Cortex of kidney (tissue), 1 donor: ENCODE data around the gene GID4.

Source experiments
- DNase-seq: peaks from one replicate; lab custom pipeline; 2025; lab: John Stamatoyannopoulos, UW

GID4 gene

GRCh38 chr17:18017958-18018357 is 21.2 kb upstream of the GID4 start:
- DNase-seq: no peak

DNA sequence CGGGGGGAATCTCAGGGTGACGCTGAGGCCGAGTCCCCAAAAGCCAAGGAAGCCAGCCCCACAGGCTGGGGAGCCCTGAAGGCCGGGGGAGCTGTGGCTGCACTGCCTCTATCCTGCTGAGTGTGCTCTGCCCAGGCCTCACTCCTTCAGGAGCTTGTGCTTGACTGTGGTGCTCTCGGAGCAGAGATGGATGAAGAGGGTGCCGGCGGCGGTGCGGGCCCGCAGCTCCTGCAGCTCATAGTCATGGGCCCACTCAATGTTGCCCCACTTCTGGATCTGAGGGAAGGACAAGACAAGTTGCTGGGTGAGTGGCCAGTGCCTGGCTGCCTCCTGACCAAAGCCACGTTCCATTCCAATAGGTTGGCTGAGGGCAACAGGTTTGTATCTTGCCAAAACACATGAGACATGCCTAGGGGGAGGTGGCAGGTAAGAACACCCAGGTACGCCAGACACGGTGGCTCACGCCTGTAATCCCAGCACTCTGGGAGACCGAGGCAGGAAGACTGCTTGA is 20.7 kb upstream of the GID4 start:
- DNase-seq: no peak

DNA sequence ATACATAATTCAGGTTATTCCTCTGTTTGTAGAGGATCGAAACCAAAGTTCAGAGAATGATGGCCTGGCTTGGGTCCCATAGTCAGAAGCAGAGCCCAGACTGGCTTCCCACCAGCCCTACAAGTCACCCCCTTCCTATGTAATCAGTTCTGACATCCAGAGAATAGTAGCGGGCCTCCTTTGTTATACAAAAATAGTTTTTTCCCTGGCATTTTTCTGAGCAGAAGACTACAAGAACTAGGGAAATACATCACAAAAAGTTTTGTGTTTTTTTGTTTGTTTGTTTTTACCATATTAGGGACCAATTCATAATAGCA is 19.4 kb upstream of the GID4 start:
- DNase-seq: no peak

- no peak for DNase-seq
Measured at GRCh38 chr17:18020971-18021370, 18.2 kb upstream of the GID4 start.

GRCh38 chr17:18021372-18021771 is 17.8 kb upstream of the GID4 start:
- DNase-seq: no peak

- no peak for DNase-seq
Measured at GRCh38 chr17:18025241-18025944, 13.8 kb upstream of the GID4 start.

DNA sequence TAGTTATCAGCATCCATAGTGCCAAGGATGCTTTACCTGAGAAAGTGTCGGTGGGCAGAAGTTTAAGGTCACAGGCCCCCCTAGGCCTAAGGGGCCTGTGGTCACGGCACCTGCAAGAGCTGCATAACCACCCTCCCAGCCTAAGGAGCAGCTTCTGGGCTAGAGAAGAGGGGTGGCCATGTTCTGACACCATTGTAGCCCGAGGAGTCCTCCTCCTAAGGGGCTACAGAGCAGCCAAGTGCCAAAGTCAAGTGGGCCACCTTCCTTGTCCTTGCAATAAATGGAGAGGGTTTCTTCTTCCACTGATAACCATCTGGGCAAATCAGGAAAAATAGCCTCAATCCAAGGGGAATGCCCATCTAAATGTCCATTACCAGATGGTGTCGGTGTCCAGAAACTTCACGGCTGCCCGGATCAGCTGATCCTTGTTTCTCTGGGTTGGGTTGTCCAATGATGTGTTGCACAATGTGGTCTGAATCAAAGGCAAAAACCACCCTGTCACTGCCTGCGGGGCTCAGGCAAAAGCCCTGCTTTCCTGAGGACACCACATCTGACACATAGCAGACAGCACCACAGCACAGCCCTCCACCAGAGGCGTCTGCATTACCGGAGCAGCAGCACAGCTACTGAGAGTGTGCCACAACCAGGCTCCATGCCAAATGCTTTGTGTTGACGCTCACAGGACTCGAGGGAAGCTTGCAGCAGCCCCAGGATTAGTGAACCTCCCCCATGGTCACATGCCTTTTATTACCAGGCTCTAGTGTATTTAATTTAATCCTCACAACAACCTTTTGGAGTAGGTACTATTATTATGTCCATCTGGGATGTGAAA is 13.0 kb upstream of the GID4 start:
- no peak for DNase-seq

DNA sequence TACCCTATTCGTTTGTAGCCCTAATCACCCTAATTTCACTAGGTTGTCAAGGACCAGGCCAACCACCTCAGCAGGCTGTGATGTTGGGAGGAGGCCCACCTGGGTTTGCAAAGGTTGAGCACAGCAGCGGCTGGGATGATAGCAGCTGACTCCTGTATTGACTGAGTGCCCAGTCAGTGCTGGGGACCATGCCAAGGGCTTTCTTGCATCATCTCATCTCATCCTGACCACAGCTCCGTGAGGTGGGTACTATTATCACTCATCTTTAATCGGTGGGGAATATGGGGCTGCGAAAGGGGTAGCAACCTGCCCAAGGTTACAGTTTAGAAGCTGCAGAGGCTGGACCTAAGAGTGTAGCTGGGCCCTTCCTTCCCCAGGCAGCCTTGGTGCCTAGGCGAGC is 11.9 kb upstream of the GID4 start:
- no peak for DNase-seq

DNA sequence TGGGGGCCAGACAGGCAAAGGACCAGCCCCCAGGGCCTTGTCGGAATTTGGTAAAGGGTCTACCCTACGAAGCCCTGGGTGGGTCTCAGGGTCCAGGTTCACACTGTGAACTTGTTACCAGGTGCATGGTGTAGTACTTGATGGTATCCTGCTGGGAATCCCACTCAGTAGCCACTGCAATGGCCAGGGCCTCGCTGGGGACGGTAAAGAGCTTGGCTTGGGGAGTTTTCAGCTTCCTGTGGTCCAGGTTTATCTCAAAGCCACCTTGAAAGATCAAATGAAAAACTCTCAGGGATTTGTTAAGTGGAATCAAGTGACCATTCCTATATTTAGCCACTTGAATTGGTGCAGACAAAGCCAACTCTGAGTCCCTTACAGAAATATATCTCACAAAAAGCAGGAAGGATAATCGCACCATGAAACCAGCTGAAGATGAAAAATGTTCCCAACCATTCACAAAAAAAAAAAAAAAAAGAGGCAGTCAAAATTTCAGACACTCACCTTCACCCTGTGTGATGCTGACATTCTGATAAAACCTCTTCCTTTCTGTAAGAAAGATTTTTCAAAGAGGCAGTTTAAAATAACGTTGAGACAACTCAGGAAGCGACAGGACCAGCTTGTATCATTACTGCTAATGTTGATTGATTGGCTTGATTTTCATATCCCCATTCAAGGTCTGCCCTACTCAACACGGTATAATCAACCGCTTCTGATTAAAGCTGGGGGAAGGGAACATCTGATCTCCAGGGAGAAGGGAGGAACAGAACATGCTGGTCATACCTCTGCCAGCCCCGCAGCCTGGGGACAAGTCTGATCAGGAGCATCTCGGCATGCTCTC is 10.9 kb upstream of the GID4 start:
- DNase-seq: no peak

DNA sequence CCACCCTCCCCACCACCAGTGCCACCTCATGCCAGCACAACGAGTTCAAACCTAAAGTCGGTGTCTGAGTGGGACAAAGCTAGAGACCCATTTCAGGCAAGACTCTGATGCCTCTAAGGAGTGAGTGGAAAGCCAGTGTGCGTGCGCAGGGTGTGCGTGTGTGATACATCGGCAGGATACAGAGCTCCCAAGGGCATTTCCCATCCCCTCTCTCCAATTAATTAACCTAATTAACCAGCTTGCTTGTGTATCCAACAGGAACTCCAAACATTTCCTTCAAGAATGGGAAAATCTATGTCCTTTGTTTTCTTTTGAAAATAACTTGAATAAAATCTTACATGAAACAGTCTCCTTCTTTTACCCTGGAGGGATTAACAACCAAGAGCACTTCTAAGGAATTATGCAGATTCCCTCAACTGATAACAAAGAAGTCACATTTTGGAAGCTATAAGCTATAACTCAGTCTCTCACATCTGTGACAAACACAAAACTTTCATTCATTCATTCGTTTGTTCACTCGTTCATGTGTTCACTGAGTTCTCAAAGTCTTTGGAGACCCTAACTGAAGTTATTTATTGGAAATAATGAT is 10.2 kb upstream of the GID4 start:
- DNase-seq: no peak

DNA sequence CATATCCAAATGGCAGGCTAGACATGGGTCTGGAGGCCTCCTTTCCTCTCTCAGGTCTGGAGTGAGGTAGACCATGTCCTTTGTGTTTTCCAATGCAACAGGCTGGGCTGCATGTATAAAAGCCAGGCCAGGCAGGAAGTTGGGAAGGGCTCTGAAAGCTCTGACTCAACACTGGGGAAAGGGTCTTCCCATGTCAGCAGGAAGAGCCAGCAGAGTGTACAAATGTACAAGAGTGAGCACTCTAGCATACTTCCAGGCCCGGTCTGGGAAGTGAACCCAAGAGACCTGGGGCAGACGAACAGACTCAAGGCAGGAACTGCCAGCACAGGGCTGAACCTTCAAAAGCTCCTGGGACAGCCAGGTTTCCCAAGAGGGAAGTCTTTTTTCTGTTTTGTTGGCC is 7.3 kb upstream of the GID4 start:
- DNase-seq: no peak

DNA sequence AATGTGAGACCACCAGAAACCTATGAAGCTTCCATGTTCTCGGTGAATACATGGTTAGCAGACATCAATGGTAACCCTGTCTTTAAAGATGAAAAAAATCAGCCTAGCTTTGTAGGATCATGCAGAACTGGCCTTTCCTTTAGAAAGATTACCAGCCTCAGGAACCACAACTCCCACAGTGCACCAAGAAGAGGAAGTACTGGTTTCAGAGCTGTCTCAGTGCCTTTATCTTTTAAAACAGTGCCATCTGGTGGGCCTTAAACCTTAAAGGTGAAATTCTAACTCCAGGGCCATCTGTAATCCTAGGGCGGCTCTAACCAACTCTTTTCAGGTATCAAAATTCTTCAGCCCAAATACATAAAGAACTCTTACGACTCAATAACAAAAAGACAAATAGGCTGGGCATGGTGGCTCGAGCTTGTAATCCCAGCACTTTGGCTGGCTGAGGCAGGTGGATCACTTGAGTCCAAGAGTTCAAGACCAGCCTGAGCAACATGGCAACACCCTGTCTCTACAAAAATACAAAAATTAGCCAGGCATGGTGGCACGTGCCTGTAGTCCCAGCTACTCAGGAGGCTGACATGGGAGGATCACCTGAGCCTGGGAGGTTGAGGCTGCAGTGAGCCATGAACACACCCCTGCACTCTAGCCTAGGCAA is 5.6 kb upstream of the GID4 start:
- DNase-seq: no peak

- no peak for DNase-seq
Measured at GRCh38 chr17:18035704-18036103, 3.5 kb upstream of the GID4 start.

DNA sequence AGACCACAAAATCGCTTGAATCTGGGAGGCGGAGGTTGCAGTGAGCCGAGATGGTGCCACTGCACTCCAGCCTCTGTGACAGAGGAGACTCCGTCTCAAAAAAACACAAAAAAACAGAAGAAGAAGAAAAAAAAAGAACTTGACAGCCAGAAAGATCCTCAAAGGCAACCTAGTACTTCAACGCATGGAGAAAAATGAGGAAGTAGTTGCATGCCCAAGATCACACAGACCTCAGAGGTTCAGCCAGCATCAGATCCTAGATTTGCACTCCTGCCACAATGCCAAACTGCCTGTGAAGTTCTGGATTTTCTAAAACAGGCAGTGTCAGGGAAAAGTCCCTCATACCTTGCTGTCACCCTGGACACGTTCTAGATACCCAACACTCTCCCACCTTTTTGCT is 1.7 kb upstream of the GID4 start:
- no peak for DNase-seq

DNA sequence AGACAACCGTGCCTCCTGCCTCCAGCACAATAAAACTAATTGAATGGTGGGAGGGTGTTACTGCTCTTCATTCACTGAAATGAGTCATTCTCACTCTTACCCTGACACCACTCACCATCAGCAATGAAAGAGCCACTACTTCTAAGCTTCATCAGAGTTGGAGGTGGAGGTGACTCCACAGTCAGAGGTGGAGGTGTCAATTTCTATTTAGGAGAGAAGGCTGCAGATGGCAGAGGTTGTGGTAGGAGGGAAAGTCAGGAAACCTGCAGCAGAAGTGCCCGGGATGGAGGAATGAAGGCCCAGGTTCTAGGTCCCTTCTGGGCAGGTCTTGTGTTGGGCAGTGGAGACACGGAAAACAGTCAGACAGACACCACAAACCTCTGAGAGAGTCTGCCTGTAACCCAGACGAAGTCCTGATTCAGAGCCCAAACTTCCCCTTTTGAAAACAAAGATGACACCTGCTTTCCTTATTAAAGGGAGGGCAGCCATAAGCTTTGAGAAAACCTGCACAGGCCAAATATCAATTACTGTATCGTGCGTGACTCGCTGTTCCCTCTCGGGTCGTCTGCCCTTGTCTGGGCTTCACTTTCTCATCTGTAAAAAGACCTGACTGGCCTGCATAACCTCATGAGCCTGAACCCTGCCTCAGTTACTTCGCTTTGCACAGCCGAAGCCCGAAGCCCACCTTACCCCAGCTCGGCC is 908 bp upstream of the GID4 start:
- DNase-seq: no peak

- no peak for DNase-seq
Measured at GRCh38 chr17:18039535-18040260, 490 bp downstream of the GID4 start.

DNA sequence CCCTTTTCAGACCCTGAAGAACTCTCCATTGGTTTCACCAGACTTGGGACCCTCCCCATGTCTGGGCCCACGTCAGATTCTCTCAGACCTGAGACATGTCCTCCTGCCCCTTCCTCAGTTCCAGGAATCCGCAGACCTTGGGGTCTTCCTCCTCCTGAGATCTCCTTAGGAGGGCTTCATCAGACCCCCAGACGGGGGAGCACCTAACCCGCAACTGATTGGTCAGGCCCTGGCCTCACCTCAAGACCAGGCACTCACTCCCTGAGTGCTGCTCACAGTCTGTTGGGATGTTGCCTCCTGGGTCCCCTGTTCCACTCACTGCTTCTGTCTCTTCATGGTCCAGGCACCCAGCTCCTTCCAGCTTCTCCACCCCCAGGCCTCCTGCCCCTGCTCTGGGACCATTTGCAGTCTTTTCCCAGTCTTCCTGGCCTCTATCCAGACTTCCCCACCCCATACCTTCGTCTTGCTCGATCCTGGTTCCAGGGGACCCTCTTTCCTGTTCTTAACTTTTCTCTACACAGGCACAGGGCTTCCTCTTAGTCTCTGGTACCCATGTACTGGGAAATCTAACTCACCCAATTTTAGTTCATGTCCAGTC is 1.2 kb downstream of the GID4 start:
- DNase-seq: no peak

DNA sequence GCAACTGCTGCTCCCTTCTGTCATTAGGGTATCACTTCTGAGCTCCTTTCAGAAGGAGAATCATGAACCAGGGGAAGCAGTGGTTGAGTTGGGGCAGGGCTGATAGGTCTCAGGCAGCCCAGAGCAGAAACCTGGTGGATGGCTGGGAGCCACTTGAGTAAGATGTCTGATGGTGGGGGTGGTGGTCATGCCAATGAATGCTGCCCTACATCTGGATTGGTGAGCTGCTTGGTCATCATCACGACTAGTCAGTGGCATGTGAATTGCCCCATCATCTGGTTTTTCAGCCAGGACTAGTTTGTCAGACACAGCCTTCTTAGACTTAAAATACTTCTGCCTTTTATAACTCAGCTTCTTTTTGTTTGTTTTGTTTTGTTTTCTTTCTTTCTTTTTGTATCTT is 2.6 kb downstream of the GID4 start:
- no peak for DNase-seq

- DNase-seq: no peak
Measured at GRCh38 chr17:18042983-18043382, 3.8 kb downstream of the GID4 start.

- DNase-seq: no peak
Measured at GRCh38 chr17:18043491-18043890, 4.3 kb downstream of the GID4 start.
